HL-60 (cell line): Measurements from ENCODE around the gene KRT77.

Experiments used
- DNase-seq, 2 experiments: peaks; one replicate each; pipeline ENCODE4 v3.0.0-alpha.2; 2010 to 2020; ENCODE audit warnings: low read depth in 1 of 2, low spot score in 1 of 2
- H3K27ac ChIP-seq: fragments of 250-450 bp; sonication (Bioruptor Pico); replicated peaks from 2 replicates; pipeline ENCODE4 v1.5.1; 2020; ENCODE audit warnings: mild to moderate bottlenecking, moderate library complexity
- H3K27me3 ChIP-seq: fragments of 250-450 bp; sonication (Bioruptor Pico); 2 replicates; pipeline ENCODE4 v1.5.1; 2021; ENCODE audit warnings: mild to moderate bottlenecking, moderate library complexity; ENCODE audit not compliant: insufficient read depth, poor library complexity, severe bottlenecking
- H3K4me3 ChIP-seq: replicated peaks from 2 replicates; pipeline ENCODE4 v1.5.1; 2011; ENCODE audit warnings: mild to moderate bottlenecking, control low read depth, low read length; ENCODE audit not compliant: insufficient read depth
- CTCF ChIP-seq: IDR thresholded peaks from one replicate; pipeline ENCODE4 v1.5.1; 2011; ENCODE audit warnings: low read length, control low read depth, inconsistent platforms; ENCODE audit not compliant: insufficient read depth
- GABPA ChIP-seq: IDR thresholded peaks from 2 replicates; pipeline ENCODE4 v1.6.1; 2012; ENCODE audit warnings: low read depth
- POLR2AphosphoS5 ChIP-seq: IDR thresholded peaks from 2 replicates; pipeline ENCODE4 v1.6.1; 2012; ENCODE audit warnings: low read depth
- REST ChIP-seq: IDR thresholded peaks from 2 replicates; pipeline ENCODE4 v1.6.1; 2012; ENCODE audit warnings: low read depth; ENCODE audit not compliant: insufficient replicate concordance
- SPI1 ChIP-seq: IDR thresholded peaks from 2 replicates; pipeline ENCODE4 v1.6.1; 2012; ENCODE audit warnings: low read depth, mild to moderate bottlenecking, borderline replicate concordance

KRT77 gene

GRCh38 chr12:52673217-52673616, 30.1 kb downstream of the KRT77 start:
- Histone ChIP-seq H3K4me3 (no peak overlapping the region), H3K27ac (no peak overlapping the region), H3K27me3 (no peaks in the 10 kb centered on the region)
- TF ChIP-seq GABPA (no peak), POLR2AphosphoS5 (no peak), REST (no peak), SPI1 (no peak), CTCF (no peak)
- DNase-seq: no peak

- no peak for DNase-seq
- H3K4me3 ChIP-seq: no peak overlapping the region
- TF ChIP-seq SPI1 (no peak), GABPA (no peak), CTCF (no peak), POLR2AphosphoS5 (no peak), REST (no peak)
- H3K27me3 ChIP-seq: no peaks in the 10 kb centered on the region
- no peak overlapping the region for H3K27ac ChIP-seq
These were observed 30.9 kb downstream of the KRT77 start for GRCh38 chr12:52672321-52672933.

- DNase-seq: no peak
- H3K27ac ChIP-seq: no peak overlapping the region
- no peak overlapping the region for H3K4me3 ChIP-seq
- no peaks in the 10 kb centered on the region for H3K27me3 ChIP-seq
- TF ChIP-seq CTCF: no peak
- TF ChIP-seq SPI1: no peak
- no peak for TF ChIP-seq GABPA
- TF ChIP-seq REST: no peak
- no peak for TF ChIP-seq POLR2AphosphoS5
These were observed 32.4 kb downstream of the KRT77 start for GRCh38 chr12:52670961-52671360.
